ENCODE results near the gene CDKN2A.

The CDKN2A gene

DNA sequence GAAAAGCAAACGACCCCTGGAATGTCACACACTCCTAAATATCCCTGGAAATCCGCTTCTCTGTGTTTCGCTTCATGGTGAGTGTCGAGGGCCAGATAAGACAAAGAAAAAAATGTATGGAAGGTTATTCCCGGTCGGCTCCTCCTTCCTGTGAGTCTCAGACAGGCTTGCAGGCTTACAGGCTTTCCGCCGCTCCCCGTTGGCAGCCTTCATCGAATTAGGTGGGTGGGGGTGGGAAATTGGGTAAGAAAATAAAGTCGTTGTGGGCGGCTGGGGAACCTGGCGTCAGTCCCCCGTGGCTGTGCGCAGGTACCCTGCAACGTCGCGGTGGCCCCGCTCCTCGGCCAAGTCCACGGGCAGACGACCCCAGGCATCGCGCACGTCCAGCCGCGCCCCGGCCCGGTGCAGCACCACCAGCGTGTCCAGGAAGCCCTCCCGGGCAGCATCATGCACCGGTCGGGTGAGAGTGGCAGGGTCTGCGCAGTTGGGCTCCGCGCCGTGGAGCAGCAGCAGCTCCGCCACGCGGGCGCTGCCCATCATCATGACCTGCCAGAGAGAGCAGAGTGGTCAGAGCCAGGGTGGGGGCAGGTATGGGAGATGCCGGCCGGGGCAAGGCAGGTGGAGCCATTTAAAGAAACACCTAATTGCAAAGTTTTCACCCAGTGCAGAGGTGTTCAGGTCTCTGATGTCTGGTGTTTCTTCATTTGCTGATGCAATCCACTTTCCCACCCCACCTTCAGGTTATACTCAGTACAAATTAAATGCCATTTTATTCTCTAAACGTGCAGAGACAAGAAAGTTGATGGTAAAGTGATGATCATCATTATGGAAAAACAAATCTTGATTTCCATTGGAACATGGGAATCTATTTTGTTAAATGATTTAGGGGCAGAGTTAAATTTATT is 11.8 kb upstream of the CDKN2A start:
- DNase-seq (ENCODE audit: insufficient read length, low spot score) (no peak), FAIRE-seq (no peak)
- TF ChIP-seq, protein P1, sequence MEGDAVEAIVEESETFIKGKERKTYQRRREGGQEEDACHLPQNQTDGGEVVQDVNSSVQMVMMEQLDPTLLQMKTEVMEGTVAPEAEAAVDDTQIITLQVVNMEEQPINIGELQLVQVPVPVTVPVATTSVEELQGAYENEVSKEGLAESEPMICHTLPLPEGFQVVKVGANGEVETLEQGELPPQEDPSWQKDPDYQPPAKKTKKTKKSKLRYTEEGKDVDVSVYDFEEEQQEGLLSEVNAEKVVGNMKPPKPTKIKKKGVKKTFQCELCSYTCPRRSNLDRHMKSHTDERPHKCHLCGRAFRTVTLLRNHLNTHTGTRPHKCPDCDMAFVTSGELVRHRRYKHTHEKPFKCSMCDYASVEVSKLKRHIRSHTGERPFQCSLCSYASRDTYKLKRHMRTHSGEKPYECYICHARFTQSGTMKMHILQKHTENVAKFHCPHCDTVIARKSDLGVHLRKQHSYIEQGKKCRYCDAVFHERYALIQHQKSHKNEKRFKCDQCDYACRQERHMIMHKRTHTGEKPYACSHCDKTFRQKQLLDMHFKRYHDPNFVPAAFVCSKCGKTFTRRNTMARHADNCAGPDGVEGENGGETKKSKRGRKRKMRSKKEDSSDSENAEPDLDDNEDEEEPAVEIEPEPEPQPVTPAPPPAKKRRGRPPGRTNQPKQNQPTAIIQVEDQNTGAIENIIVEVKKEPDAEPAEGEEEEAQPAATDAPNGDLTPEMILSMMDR (IDR thresholded peaks at IDR 0.05; ENCODE audit: insufficient read depth, missing control alignments) = no peak

DNA sequence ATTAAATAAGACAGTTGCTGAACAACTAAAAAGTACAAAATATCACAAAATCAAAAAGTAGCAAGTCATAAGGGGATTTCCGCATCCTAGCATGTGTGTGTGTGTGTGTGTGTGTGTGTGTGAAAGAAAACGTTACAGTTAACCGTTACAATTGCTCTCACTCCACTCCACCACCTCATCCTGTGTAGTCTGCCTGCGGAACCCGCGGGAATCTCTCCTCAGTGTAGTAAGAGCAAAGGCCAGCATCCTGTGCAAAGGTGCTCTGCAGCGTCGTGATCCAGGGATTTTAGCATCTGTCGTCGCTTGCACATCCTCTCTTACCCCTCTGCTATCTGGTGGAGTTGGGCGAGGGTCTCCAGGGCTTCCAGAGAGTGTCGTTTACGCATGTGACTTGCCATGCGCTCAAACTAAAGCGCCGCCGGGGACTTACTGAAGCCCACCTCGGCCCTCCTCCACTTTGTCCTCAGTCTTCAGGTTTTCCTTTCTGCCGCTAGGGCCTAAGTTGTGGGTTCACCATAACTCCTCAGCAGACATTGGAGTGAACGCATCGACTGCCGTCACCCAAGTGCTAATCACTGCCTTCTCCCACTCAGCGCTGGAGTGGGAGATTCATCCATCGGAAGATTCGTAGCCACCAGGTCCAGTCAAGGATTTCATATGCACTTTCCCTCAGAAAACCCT is 11.0 kb upstream of the CDKN2A start:
- no peak for DNase-seq (ENCODE audit: insufficient read length, low spot score)
- no peak for FAIRE-seq
- TF ChIP-seq, protein P1 (IDR thresholded peaks at IDR 0.05; ENCODE audit: insufficient read depth, missing control alignments) = no peak

DNA sequence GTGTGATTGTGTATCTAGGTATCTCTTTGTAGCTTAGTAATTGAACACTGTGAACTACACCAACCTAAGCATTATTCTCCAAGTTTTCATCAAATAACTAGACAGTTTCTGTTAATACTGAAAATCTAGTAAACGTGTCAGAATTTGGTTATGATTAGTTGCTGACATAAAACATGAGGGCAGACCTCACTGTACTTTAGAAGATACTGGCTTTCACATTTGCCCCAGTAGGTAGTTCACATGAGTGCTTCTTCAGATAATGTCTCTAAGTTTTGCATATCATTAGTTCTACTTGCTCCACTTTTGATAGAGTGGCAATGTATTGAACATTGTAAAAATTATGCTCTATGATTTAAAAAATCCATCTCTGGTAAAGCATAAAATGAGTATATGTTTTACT is 7.8 kb upstream of the CDKN2A start:
- FAIRE-seq = no peak

DNA sequence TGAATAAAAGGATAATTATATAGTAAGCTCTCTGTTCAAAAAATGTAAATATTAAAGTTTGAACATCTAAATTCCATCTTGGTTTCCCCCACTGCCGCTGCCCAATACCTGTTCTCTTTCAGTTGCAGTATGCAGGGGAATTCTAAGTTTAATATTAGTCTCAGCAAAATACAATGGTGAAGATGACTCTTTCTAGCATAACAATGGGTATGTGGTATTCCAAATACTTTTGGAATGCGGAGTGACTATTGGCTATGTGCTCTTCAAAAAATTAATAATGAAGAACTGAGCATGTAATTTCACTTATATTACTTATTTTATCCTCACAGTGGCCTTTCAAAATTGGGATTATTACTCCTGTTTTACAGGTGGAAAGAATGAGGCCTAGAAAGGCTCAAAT is 3.8 kb upstream of the CDKN2A start:
- TF ChIP-seq, protein P1 (IDR thresholded peaks at IDR 0.05; ENCODE audit: insufficient read depth, missing control alignments) = no peak
- no peak for FAIRE-seq
- DNase-seq (ENCODE audit: insufficient read length, low spot score) = no peak

More for the DNA sequence above, 7.8 kb upstream of the CDKN2A start:
- TF ChIP-seq, protein P1 (IDR thresholded peaks at IDR 0.05; ENCODE audit: insufficient read depth, missing control alignments) = no peak
- DNase-seq (ENCODE audit: insufficient read length, low spot score) = no peak

DNA sequence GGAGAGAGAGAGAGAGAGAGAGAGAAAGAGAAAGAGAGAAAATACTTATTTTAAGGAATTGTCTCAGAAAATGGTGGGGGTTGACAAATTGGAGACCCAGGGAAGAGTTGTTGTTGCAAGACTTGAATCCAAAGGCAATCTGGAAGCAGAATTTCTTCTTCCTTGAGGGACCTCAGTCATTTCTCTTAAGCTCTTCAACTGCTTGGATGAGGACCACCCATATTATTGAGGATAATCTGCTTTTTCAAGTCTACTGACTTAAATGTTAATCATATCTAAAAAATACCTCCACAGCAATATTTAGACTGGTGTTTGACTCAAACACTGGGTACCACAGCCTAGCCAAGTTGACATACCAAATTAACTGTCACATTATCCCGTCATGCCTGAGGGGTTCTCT is 3.3 kb upstream of the CDKN2A start:
- DNase-seq (ENCODE audit: insufficient read length, low spot score) (no peak), FAIRE-seq (no peak)

DNA sequence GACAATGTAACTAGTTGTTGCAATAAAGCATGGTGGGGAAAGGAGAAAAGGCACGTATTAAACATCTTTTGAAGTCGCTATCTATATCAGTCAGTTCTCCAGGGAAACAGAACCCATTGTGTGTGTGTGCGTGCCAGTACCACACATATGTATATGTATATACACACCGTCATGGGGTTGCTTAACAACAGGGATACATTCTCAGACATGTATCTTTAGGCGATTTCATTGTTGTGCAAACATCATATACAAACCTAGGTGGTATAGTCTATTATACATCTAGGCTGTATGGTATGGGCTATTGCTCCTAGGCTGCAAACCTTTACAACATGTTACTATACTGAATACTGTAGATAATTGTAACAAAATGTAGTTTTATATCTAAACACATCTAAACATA is 2.7 kb upstream of the CDKN2A start:
- TF ChIP-seq, protein P1 (IDR thresholded peaks at IDR 0.05; ENCODE audit: insufficient read depth, missing control alignments) = no peak
- FAIRE-seq (no peak), DNase-seq (ENCODE audit: insufficient read length, low spot score) (no peak)

More for the DNA sequence above, 3.3 kb upstream of the CDKN2A start:
- TF ChIP-seq, protein P1 (IDR thresholded peaks at IDR 0.05; ENCODE audit: insufficient read depth, missing control alignments) = no peak

DNA sequence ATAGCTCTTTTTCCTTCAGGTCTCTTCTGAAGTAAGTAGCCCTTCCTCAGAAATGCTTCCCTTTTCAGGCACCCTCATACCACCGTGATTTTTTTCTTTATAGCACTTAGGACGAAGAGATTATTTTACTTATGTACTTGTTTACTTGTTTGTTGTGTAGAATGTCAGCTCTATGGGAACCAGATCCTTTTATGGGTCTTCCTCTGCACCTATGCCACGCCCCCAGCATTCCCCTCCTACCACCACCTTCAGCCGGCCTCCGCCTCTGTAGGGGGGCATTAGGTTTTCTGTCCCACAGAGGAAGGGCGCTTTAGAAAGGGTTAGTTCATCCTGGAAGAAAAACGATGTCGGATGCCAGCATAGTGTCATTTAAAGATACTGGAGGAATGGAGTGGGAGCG is 2.2 kb upstream of the CDKN2A start:
- TF ChIP-seq, protein P1 (IDR thresholded peaks at IDR 0.05; ENCODE audit: insufficient read depth, missing control alignments) = no peak
- no peak for DNase-seq (ENCODE audit: insufficient read length, low spot score)
- FAIRE-seq = no peak

Data from D721Med (cell line).